NOMO-1 (cell line): ENCODE results near the gene PFKL.

Source experiments
- DNase-seq, 2 experiments: peaks; one replicate each; lab custom pipeline; 2025; ENCODE audit not compliant: unreplicated experiment in 2 of 2; lab: John Stamatoyannopoulos, UW

Gene PFKL

DNA sequence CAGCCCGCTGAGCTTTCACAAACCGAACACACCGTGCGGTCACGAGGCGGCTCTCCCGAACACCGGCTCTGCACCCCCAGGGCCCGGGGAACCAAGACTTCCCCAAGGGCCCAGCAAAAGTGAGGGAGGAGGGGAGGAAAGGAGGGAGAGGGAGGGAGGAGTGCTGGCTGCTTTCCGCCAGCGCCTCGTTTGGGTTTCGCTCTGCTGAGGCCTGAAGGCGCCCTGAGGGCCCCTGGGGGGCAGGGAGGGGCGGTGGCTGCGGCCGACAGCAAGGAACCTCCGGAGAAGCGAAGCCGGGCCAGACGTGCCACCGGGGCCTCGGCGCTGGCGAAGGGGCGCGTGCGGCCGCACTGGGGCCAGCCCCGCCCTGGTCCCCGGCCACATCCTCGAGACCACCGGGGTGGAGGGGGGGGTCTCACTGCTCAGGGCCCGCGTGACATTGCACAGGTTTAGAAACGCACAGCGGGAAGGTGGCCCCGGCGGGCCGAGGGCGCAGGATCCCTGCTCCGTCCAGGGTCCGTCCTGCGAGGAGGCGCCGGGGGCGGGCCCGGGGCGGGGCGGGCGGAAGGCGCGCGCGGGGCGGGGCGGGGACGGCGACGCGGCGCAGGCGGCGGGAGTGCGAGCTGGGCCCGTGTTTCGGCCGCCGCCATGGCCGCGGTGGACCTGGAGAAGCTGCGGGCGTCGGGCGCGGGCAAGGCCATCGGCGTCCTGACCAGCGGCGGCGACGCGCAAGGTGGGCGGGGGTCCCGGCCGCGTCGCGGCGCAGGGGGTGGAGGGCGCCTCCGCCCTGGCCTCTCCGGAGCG is at the start of gene PFKL:
PFKL (plus strand) TSS at position 596 of the 804 bp plus-strand sequence; CDS start at position 649, 53 bp downstream.
- peak; percentile 73 to 86 for DNase-seq

DNA sequence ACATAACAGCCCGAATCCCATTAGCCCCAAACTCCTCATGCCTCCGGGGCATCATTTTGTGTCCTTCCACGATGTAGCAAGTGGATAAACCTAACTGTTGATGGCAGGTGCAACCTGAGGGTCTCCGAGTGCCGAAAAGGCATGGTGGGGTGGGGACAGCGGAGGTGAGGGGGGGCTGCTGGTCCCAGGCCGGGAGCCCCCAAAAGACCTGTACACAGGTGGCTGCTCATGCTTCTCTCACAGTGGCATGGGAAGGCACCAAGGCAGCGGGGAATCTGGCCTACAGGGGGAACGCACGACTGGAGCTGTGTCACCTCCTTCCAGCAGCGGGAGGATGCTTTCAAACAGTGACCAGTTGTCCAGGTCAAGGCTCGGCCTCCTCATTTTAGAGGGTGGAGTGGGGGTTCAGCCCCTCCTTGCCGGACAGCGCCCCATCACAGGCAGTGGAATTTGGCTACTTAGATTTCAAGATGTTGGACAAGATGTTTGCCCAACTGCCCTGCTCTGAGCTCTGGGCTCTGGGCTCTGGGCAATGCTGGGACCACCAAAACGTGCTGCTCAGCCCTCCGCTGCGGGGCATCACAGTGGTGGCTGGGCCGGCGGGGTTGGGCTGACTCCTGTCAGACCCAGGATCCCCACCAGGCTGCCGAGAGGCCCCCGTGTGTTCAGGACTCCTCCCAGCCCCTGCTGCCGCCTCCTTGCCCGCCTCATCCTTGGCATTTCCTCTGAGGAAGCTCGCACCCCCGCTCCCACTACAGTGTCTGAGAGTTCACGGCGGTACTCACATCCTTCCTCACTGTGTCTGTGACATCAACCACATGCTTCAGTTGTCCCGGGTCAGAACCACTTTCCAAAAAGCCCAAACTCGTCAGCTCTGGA is 45.8 kb upstream of the PFKL start:
- no peak for DNase-seq

DNA sequence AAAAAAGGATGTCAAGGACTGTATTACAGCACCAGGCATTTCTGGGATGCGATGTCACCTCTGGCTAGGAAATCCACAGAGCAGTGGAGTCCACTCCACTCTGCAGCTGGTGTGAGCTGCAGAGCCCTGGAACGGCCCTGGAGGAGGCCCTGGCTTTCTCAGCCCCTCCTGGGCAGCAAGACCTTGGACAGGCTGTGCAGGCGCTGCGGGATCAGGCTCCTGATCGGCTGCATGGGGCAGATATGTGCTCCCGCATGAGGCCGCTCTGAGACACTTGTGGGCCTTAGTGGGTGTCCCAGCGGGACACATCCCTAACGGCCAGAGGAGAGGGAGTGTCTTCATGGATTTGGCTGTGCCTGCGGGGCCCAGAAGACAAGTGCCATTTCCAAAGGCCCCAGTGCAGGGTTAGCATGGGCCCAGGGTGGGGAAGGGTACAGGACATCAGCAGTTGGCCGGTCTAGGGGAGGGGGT is 44.3 kb upstream of the PFKL start:
- DNase-seq = no peak

DNA sequence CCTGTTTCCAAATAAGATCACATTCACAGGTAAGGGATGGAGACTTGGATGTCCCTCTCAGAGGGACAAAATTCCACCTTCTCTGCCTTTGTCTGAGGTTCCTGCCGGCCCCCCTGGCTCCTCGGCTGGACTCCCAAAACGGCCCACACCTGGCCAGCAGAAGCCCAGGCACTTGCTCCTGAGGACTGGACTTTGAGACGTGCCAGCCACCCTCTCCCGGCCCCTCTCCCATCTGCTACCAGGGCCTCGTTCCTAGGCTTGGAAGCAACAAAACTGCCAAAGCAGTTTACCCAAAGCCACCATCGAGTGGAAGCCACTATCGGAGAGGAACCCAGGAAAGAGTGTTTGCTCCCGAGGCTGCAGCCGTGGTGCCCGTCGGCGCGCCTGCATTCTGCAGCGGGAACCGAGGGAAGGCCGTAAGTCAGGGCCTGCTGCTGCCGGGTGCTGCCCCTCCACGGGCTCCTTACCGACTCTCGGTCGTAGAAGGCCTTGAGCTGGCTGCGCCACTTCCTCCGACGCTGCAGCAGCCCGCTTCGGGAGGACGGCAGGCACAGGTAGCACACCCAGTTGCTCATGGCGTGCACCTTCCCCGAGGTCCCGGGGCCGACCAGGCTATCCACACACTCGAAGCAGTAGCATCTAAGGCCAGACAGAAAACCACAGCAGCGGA is 41.7 kb upstream of the PFKL start:
- DNase-seq = no peak

DNA sequence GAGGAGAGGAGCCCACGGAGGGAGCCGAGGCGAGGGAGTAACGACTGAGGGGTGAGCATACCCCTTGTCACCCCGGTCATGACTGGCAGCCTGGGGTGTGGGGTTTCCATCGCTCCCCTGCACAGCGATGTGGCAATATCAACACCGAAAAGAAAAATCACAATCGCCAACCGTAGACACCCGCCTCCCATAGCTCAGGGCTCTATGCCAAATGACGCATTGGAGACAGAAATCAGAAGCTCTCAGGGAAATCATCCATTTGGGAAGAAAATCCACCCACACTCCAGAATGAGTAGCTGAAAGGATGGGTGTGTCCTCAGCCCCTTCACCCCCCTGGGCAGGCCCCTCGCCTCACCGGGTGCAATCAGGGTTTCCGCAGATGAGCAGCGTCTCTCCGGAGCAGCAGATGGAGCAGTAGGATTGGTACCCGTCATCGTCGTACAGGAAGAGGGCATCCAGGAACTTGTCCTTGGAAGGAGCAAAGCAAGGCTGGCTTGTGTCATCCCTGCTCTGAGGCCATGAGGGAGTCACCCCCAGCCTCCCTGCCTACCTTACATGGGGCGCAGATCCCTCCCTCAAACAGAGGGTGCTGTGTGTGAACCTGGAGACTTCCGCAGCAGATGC is 40.7 kb upstream of the PFKL start:
- no peak for DNase-seq

DNA sequence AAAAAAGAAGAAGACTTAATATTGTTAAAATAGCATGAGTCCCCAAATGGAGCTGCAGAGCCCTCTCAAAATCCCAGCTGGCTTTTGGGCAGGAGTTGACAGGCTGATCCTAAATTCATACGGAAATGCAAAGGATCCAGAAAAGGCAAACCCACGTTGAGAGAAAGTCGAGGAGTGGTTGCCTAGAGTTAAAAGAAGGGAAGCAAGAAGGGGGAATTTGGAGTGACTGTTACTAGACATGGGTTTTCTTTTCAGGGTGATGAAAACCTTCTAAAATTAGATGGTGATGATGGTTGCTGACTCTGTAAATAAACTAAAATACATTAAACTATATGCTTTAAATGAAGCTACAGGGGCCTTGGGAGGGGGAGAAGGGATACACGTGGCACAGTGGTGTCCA is 39.8 kb upstream of the PFKL start:
- no peak for DNase-seq

DNA sequence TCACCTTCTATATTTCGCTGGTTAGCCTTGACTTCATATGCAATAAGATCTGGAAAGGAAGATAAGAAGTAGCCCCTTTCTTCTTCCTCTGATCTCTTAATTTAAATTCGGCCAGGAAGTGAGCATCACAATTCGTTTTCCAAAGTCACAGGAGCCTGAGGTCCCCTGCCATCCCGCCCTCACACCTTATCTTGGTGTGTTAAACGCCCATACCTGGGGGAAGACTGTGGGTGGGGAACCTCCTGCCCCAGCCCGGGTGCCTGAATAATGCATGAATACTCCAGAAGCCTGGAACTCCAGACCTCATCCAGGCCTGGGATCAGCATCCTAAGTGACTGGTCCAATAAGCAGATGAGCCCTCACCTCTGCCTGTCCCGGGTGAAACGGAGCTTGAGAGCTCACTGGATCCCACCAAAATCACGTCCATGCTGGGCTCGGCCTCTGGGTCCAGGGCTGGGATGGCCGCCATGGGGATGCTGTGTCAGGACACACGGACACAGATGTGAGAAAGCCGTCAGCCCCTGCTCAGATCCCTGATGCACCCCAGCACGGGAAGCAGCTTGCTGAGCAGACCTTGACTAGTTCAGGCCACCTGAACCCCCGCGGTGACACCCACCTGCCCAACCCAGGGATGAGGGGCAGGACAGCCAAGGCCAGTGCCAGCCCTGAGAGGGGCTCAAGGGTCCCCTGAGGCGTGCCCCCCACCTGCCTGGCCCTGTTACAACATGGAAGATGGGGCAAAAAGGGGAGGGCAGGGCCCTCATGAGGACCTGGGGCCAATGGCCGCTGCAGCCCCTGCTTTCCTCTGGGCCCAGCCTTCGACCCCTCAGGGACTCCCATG is 38.8 kb upstream of the PFKL start:
- no peak for DNase-seq

DNA sequence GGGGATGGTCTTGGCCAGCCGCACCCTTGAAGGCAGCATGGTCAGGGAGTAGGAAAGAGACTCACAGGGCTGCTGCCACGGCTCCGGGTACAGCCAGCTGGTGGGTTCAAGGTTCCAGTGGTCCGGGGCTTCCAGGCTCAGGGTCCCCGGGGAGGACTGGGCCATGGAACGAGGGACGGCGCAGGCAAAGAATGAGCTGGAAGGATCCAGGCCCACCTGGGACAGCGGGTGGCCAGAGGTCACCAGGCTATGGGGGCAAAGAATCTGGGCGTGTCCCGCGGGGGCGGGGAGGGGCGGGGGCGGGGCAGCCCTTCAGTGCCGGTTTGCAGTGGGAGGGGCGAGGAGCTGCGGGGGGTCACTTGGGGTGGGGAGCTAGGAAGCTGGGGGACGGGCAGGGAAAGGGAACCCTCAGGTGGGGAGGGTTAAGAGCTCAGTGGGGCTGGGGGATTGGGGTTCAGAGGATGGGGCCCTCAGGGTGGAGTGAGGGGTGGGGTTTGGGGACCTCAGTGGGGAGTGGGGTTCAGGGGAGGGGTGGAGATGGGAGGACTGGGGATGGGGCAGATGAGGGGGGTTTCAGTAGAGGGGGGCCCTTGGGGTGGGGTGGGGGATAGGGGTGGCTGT is 38.1 kb upstream of the PFKL start, which contains the start of gene DNMT3L:
DNMT3L (minus strand) TSS at position 223 of the 621 bp plus-strand sequence. CDS start 638 bp downstream, outside the sequence.
- DNase-seq = no peak

DNA sequence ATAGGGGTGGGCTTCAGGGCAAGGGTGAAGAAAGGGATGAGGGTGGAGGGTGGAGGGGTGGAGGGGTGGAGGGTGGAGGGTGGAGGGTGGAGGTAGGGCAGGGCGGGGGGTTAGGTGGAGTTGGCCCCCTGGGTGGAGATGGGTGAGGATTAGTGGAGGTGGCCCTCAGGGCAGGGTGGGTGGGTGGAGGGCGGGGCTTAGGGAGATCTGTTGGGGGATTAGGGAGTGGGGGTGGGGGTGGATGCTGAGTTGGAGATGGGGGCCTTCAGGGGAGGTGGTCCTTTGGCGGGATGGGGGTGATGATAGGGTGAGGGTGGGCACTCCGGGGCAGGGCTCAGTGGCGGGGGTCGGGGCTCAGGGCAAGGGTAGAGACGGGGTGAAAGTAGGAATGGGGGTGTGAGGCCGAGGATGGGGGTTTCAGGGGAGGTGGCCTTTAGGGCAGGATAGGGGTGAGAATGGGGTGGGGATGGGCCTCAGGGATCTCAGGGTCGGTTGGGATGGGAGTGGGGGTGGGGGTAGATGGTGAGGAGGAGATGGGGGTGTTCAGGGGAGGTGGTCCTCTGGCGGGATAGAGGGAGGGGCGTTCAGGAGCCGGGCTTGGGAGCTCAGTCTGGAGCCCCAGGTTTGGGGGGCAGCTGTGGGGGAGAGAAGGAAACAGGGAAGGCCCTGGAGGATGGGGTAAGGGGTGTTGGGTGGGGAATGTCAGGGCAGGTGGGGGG is 37.4 kb upstream of the PFKL start:
- no peak for DNase-seq

DNA sequence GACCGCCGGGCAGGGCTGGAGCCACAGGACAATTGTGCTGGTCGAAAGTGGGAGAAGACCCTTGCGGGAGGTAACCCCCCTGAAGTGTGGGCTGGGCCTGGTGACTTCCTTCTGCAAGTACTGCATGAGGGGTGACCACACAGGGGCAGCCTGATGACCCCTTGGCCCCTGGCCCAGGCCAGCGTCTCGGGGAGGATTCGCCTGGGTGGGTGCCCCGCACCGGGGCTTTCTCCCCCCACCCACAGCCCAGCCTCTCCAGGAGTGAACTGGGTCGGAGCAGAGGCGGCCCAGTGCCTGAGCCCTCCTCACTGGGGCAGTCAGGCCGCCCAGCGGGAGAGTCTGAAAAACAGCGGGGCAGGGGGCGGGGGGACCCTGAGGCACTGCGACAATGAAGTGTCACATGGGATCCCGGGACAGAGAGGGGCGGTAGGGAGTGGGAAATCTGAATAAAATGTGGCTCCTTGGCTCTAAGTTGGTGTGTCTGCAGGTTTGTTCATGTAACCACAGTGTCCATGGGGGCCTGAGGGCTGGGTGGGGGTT is 36.6 kb upstream of the PFKL start:
- DNase-seq = no peak

DNA sequence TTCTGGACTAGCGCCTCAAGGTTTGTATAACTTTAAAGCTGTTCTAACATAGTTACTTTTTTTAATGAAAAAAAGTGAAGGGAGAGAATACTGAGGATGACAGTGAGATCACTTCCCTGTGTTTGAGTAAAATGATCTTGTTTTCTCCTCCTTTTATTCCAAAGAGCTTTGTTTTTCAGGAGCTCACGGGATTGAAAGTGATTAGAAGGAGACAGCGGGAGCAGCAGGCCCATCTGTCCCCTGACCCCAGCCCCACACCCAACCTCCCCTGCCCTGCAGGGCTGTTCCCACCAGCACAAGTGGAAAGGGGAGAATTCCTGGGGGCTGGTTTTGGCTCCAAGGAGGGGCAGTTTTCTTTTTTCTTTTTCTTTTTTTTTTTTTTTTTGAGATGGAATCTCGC is 36.1 kb upstream of the PFKL start:
- DNase-seq = no peak

DNA sequence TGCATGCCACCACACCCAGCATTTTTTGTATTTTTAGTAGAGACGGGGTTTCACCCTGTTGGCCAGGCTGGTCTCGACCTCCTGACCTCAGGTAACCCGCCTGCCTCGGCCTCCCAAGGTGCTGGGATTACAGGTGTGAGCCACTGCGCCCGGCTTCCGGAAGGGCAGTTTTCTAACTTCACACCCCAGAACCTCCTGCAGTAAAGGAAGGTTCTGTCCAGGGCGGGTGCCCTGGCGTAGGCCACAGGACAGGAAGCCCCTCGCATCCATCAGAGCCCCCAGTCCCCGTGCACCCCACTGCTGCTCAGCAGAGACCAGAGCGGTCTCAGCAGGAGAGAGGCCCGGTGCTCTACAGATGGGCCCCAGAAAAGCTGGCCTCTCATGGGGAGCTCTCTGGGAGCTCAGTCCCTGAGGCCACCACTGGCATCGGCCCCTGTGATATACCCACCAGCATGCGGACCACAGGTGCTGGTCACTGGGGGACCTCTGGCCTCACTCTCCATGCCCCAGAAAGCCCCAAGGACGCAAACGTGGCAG is 34.1 kb upstream of the PFKL start:
- no peak for DNase-seq

DNA sequence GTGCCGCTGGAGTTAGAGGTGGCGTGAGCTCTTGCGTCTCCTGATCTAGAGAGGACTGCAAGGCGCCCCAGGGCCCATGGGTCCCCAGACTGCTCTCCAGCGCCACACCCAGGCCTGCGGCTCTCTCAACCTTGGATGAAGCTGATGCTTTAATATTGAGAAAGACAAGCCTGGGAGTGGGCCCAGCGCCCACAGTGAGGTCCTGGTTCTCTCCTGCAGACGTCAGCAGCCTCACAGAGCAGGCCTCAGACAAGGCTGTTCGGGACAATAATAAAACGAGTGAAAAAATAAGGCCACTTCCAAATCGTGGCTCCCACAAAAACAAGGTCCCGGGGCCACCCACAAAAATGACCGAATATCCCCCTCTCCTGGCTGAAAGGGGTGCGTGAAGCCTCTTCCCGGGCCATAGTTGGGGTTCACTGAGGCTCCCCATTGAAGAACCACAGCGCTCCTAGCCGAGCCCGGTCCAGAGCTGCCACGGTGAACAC is 32.2 kb upstream of the PFKL start:
- peak in 1 of 2 experiments; percentile 48 for DNase-seq

DNA sequence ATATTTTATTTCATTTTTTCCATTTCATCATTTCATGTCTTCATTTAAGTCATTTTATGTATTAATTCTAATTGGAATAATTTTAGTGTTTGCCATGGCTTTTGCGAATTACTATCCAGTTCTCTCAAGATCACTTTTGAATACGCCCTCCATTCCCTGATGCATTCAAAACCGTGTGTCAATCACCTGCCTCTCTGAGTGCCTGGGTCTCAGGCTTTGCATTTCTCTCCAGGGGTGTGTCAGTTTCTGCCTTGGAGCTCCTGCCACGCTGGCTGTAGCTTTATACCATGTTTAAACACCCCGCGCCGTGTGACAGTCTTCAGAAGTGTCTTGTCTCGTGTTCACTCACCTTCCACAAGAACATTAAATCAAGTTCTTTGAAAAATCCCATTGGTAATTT is 30.8 kb upstream of the PFKL start:
- DNase-seq = no peak

DNA sequence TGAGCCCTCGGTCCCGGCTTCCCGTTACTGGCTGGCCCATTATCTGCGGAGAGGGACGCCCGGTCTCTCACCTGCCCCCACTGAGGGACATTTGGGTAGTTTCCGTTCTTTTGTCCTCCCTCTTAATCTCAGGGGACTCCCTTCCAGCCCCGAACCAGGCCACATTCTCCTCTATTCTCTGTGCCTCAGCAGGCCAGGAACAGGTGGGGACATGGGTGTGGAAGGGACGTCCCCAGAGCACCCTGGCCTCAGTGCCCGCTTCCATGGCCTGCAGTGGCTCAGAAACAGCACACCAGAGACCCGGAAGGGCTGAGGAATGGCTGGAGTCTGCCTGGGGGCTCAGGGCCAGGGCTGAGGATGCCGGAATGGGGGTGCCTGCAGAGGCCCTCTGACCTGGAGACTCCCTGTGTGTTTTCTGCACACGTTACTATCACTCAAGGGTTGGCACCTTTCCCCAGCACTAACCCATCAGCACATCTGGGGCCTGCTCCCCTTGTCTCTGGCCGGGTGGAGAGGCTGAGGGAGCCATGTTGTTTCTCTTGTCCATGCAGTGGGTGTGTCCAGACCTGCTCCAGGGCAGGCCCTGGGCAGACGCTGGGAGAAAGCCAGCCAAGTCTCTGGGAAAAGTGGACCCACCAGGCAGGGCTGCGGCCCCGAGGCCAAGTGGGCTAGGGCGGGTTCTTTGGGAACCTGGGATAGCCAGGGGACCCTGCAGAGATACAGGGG is 28.1 kb upstream of the PFKL start:
- no peak for DNase-seq

DNA sequence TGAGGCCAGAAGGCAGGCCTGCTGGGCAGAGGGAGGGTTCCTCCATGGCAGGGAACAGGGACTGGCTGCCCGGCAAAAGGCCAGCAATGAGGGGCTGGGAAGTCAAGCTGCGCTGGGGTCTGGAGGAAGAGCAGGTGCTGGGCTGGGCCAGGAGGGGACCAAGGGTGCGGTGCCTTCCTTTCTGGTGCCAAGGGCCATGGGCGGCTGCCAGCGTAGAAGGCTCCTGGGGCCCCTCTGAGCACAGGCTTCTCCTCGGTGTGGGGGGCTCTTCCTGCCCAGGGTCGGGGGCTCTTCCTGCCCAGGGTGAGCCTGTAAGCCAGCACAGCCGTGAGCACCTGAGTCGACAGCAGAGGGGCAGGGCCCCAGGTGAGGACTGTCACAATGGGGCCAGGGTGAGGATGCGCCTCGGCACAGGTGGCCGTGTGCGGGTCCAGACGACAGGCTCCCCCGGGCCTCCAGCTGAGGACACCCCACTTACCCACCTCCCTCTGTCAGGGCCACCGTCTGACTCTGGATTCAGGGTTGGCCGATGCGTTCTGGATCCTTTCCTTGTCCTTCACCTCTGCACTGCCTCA is 27.5 kb upstream of the PFKL start:
- DNase-seq = no peak

DNA sequence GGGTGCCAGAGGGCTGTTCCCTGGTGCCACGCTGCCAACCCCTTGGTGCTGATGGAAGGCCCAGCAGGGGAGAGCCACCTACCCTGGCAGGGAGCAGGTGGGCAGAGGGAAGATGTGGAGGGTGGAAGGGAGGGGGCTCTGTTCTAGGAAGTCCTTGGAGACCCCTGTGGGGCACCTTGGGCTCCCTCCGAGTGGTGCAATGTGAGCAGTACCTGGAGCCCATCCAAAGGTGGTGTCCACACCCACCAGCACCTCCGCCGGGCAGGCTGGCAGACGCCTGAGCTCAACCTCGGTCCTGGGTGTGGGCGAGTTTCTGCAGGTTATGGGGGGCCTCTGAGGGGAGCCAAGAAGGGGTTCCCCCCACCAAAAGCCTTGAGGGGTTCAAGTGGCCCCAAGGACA is 26.8 kb upstream of the PFKL start:
- DNase-seq = no peak
